Measurements from ENCODE around the gene RAB36.

Gene RAB36

DNA sequence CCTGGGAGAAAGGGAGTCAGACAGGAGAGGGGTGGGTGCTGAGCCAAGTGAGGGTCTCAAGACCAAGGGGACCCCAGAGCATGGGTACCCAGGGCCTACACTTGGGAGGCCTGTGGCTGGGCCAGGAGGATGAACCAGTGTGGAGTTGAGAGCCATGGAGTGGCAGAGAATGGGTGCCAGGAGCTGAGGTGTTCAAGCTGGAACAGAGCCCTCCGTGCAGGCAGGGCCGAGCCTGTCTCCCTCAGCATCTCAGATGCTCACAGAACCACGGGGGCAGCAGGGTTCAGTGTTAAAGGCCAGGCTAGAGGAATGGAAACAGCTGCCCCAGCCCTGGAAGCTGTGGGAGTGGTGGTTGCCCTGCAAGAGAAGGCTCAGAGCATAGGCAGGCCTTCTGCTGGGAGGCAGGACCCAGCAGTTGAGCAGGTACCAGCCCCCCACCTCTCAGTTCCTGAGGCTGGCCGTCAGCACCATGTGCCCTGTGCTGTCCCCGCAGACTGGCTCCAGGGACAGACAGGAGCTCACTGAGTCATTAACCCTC lies 35.8 kb upstream of the RAB36 start:
- Mint-ChIP-seq H3K9me3 (no peaks in the 10 kb centered on the region), H3K4me1 (peaks cover 46% of the 10 kb centered on the region), H3K4me3 (no peak overlapping the region), H3K27me3 (ENCODE audit: low read depth) (peaks cover 2% of the 10 kb centered on the region), H3K36me3 (ENCODE audit: low read depth) (no peaks in the 10 kb centered on the region), H3K27ac (no peak overlapping the region)
- TF ChIP-seq CTCF (IDR thresholded peaks at IDR 0.05; ENCODE audit: unreplicated experiment in 3 of 3), result no peak

GRCh38 chr22:23110190-23110921 lies 34.9 kb upstream of the RAB36 start:
- no peak overlapping the region for H3K4me3 Mint-ChIP-seq

DNA sequence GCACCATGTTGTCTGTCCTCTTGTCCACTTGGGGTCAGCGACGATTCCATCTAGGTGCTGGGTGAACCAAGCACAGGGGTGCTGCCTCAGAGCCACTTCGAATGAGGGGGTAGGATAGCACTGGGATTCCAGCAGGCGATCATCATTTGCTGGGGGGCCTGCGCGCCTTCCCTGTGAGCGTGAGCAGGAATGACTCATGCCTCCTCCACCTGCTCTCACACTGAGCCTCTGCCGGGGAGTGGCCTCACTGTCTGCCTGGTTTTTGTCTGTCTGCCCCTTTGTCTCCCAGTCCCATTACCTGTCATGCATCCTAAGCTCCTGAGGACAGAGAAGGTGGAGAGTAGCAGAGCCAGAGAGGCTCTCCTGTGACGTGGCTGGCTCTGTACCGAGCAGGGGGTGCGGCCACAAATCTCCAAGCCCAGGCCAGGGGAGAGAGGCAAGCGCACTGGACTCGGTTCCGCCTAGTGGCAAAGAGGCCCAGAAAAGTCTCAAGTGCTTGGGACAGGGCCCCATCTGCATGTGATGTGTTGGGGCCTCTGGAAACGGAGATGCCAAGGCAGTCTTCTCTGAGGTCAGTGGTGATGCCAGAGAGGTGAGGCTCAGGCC lies 34.3 kb upstream of the RAB36 start:
- Mint-ChIP-seq H3K27ac (peak overlapping the region in 1 of 3 experiments; percentile 56), H3K27me3 (ENCODE audit: low read depth) (no peaks in the 10 kb centered on the region), H3K9me3 (no peaks in the 10 kb centered on the region), H3K4me3 (no peak overlapping the region), H3K36me3 (ENCODE audit: low read depth) (no peaks in the 10 kb centered on the region), H3K4me1 (peaks cover 48% of the 10 kb centered on the region)
- TF ChIP-seq CTCF (IDR thresholded peaks at IDR 0.05; ENCODE audit: unreplicated experiment in 3 of 3), result no peak

More at GRCh38 chr22:23110190-23110921, 34.9 kb upstream of the RAB36 start:
- Mint-ChIP-seq H3K27ac (no peak overlapping the region), H3K9me3 (no peaks in the 10 kb centered on the region), H3K27me3 (ENCODE audit: low read depth) (no peaks in the 10 kb centered on the region), H3K36me3 (ENCODE audit: low read depth) (no peaks in the 10 kb centered on the region), H3K4me1 (peaks cover 48% of the 10 kb centered on the region)
- TF ChIP-seq CTCF (IDR thresholded peaks at IDR 0.05; ENCODE audit: unreplicated experiment in 3 of 3), result no peak

DNA sequence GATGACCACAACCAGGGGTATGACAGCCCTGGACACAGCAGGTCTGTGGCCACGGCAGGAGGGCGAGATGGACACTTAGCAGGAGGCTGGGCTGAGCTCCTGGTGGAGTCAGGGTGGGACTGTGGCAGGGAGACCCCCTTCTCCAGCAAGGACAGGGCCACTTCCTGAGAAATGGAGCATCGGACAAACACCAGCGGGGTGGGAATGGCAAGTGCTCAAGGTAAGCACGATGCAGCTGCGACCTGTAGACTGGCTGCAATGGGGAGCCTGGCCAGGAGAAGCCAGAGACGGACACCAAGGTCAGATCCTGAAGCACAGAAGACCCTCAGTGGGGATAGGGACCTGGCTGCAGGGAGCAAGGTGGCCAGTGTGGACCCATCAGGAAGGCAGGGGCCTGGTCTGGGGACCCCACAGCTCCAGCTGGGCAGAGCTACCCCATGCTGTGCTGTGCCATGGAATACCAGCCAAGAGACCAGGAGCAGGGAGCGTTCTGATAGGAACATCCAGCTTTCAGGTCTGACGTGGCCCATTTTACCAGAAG lies 32.7 kb upstream of the RAB36 start:
- Mint-ChIP-seq H3K4me1 (peaks cover 37% of the 10 kb centered on the region), H3K27me3 (ENCODE audit: low read depth) (no peaks in the 10 kb centered on the region), H3K36me3 (ENCODE audit: low read depth) (no peaks in the 10 kb centered on the region), H3K4me3 (no peak overlapping the region), H3K9me3 (no peaks in the 10 kb centered on the region), H3K27ac (peak overlapping the region in 2 of 3 experiments; percentile 39 to 72)
- TF ChIP-seq CTCF (IDR thresholded peaks at IDR 0.05; ENCODE audit: unreplicated experiment in 3 of 3), result no peak

- no peak for TF ChIP-seq CTCF (IDR thresholded peaks at IDR 0.05; ENCODE audit: unreplicated experiment in 3 of 3)
- H3K27me3 Mint-ChIP-seq (ENCODE audit: low read depth), result no peaks in the 10 kb centered on the region
Observed at GRCh38 chr22:23113067-23113846, 32.0 kb upstream of the RAB36 start.

More at GRCh38 chr22:23113067-23113846, 32.0 kb upstream of the RAB36 start:
- no peaks in the 10 kb centered on the region for H3K36me3 Mint-ChIP-seq (ENCODE audit: low read depth)
- H3K4me1 Mint-ChIP-seq, result peaks cover 32% of the 10 kb centered on the region
- H3K9me3 Mint-ChIP-seq, result no peaks in the 10 kb centered on the region
- H3K27ac Mint-ChIP-seq, result peak overlapping the region in 2 of 3 experiments; percentile 39 to 62
- no peak overlapping the region for H3K4me3 Mint-ChIP-seq
